Trophoblast cell (in vitro differentiated cells and primary cell): ENCODE data around the gene SPINDOC.

Experiments
- DNase-seq, 2 donors: peaks; one replicate each; pipeline ENCODE4 v3.0.0-alpha.2; 2016
- H2AFZ ChIP-seq: 2 replicates; pipeline ENCODE4 v1.6.1; 2013; ENCODE audit warnings: low read length, moderate library complexity, mild to moderate bottlenecking; ENCODE audit not compliant: insufficient read depth, poor library complexity
- H2AK5ac ChIP-seq: 2 replicates; pipeline ENCODE4 v1.6.1; 2013; ENCODE audit warnings: mild to moderate bottlenecking, low read length
- H2BK120ac ChIP-seq: 2 replicates; pipeline ENCODE4 v1.6.1; 2013; ENCODE audit warnings: low read length, mild to moderate bottlenecking, moderate library complexity; ENCODE audit not compliant: insufficient read depth, poor library complexity
- H2BK12ac ChIP-seq: 2 replicates; pipeline ENCODE4 v1.6.1; 2013; ENCODE audit warnings: mild to moderate bottlenecking, low read length, moderate library complexity
- H2BK5ac ChIP-seq: 2 replicates; pipeline ENCODE4 v1.6.1; 2013; ENCODE audit warnings: low read length, low read depth, moderate library complexity, mild to moderate bottlenecking; ENCODE audit not compliant: poor library complexity
- H3K14ac ChIP-seq: 2 replicates; pipeline ENCODE4 v1.6.1; 2013; ENCODE audit warnings: mild to moderate bottlenecking, low read length
- H3K18ac ChIP-seq: 2 replicates; pipeline ENCODE4 v1.6.1; 2013; ENCODE audit warnings: mild to moderate bottlenecking, low read length
- H3K23ac ChIP-seq: 2 replicates; pipeline ENCODE4 v1.6.1; 2013; ENCODE audit warnings: low read length
- H3K27ac ChIP-seq: 2 replicates; pipeline ENCODE4 v1.5.1; 2013; ENCODE audit warnings: low read depth, mild to moderate bottlenecking, inconsistent platforms, low read length, moderate library complexity
- H3K27me3 ChIP-seq: 2 replicates; pipeline ENCODE4 v1.6.1; 2013; ENCODE audit warnings: inconsistent platforms, mild to moderate bottlenecking, low read length, moderate library complexity; ENCODE audit not compliant: insufficient read depth
- H3K36me3 ChIP-seq, 2 experiments: 1 replicate in 1 of 2; 2 replicates in 1 of 2; pipeline ENCODE4 v1.6.1; 2013; ENCODE audit warnings: low read length in 2 of 2, mild to moderate bottlenecking in 2 of 2, moderate library complexity in 1 of 2; ENCODE audit not compliant: insufficient read depth in 2 of 2, control insufficient read depth in 1 of 2
- H3K4ac ChIP-seq: 2 replicates; pipeline ENCODE4 v1.6.1; 2013; ENCODE audit warnings: low read depth, mild to moderate bottlenecking, low read length, moderate library complexity
- H3K4me1 ChIP-seq, 2 experiments: 1 replicate in 1 of 2; 2 replicates in 1 of 2; pipeline ENCODE4 v1.6.1; 2013; ENCODE audit warnings: low read length in 2 of 2, mild to moderate bottlenecking in 2 of 2, moderate library complexity in 1 of 2; ENCODE audit not compliant: insufficient read depth in 2 of 2, control insufficient read depth in 1 of 2
- H3K4me2 ChIP-seq: 2 replicates; pipeline ENCODE4 v1.6.1; 2013; ENCODE audit warnings: inconsistent platforms, mild to moderate bottlenecking, low read length, moderate library complexity
- H3K4me3 ChIP-seq: 2 replicates; pipeline ENCODE4 v1.5.1; 2013; ENCODE audit warnings: mild to moderate bottlenecking, low read depth, low read length, inconsistent platforms
- H3K79me1 ChIP-seq: one replicate; pipeline ENCODE4 v1.6.1; 2013; ENCODE audit warnings: low read length
- H3K79me2 ChIP-seq: 2 replicates; pipeline ENCODE4 v1.6.1; 2013; ENCODE audit warnings: low read length, mild to moderate bottlenecking; ENCODE audit not compliant: control insufficient read depth, insufficient read depth, poor library complexity
- H3K9ac ChIP-seq: 2 replicates; pipeline ENCODE4 v1.6.1; 2013; ENCODE audit warnings: mild to moderate bottlenecking, low read length
- H3K9me3 ChIP-seq: 2 replicates; pipeline ENCODE4 v1.6.1; 2013; ENCODE audit warnings: low read depth, mild to moderate bottlenecking, control low read depth, inconsistent platforms, low read length; ENCODE audit not compliant: insufficient read depth
- H4K12ac ChIP-seq: 2 replicates; pipeline ENCODE4 v1.6.1; 2013; ENCODE audit warnings: low read depth, mild to moderate bottlenecking, low read length, moderate library complexity
- H4K8ac ChIP-seq: 2 replicates; pipeline ENCODE4 v1.6.1; 2013; ENCODE audit warnings: low read depth, mild to moderate bottlenecking, low read length, moderate library complexity
- H4K91ac ChIP-seq: one replicate; pipeline ENCODE4 v1.6.1; 2013; ENCODE audit warnings: low read depth, mild to moderate bottlenecking, low read length, moderate library complexity
- WGBS: extraction: QIAGEN DNeasy Blood & Tissue Kit; methylation state at CpG from one replicate; pipeline ENCODE4 v1.1.7; 2013; ENCODE audit warnings: missing lambda C conversion rate; ENCODE audit not compliant: insufficient read length, insufficient coverage; ENCODE audit errors: extremely low coverage; 5-methylcytosine and 5-hydroxymethylcytosine counted together

SPINDOC gene

GRCh38 chr11:63840356-63841060 is 27.3 kb downstream of the SPINDOC start:
- Histone ChIP-seq H3K4ac (peak overlapping the region; percentile 99), H3K27ac (no peak overlapping the region)
- WGBS = no CpG with 5 or more reads among the region's 13 CpGs

GRCh38 chr11:63841554-63841953 is 28.3 kb downstream of the SPINDOC start:
- Histone ChIP-seq H2BK120ac (no peak overlapping the region), H3K23ac (no peak overlapping the region), H2AFZ (no peak overlapping the region), H3K79me1 (peaks cover 16% of the 10 kb centered on the region), H3K4me2 (peak overlapping the region; percentile 92), H2AK5ac (no peak overlapping the region), H3K4me1 (peaks cover 21 to 33% of the 10 kb centered on the region in 2 experiments), H3K14ac (no peak overlapping the region), H3K79me2 (peaks cover 27% of the 10 kb centered on the region), H4K8ac (no peak overlapping the region), H3K4ac (peak overlapping the region; percentile 72), H3K18ac (no peak overlapping the region), H2BK5ac (no peak overlapping the region), H3K36me3 (peaks cover 2% of the 10 kb centered on the region in 2 experiments), H4K91ac (no peak overlapping the region), H2BK12ac (no peak overlapping the region), H3K4me3 (no peak overlapping the region), H3K27ac (peak overlapping the region; percentile 32), H4K12ac (no peak overlapping the region), H3K27me3 (no peaks in the 10 kb centered on the region), H3K9ac (no peak overlapping the region), H3K9me3 (no peaks in the 10 kb centered on the region)
- no CpG with 5 or more reads among the region's 3 CpGs for WGBS
- peak; percentile 66 to 88 for DNase-seq

More at GRCh38 chr11:63840356-63841060, 27.3 kb downstream of the SPINDOC start:
- H3K4me1 ChIP-seq = peaks cover 16 to 28% of the 10 kb centered on the region in 2 experiments
- no peak overlapping the region for H2BK12ac ChIP-seq
- H3K9me3 ChIP-seq = no peaks in the 10 kb centered on the region
- H2AK5ac ChIP-seq = no peak overlapping the region
- no peak overlapping the region for H3K18ac ChIP-seq
- H2AFZ ChIP-seq = no peak overlapping the region
- peak overlapping the region; percentile 92 for H3K4me2 ChIP-seq
- peaks cover 27% of the 10 kb centered on the region for H3K79me2 ChIP-seq
- peaks cover 2% of the 10 kb centered on the region in 2 experiments for H3K36me3 ChIP-seq
- no peak overlapping the region for H4K91ac ChIP-seq
- H3K4me3 ChIP-seq = peak overlapping the region; percentile 76
- no peak overlapping the region for H2BK5ac ChIP-seq
- H3K79me1 ChIP-seq = peaks cover 16% of the 10 kb centered on the region
- no peak overlapping the region for H2BK120ac ChIP-seq
- peak overlapping the region; percentile 12 for H3K14ac ChIP-seq
- no peaks in the 10 kb centered on the region for H3K27me3 ChIP-seq
- DNase-seq = peak in 1 of 2 donors; percentile 13
- no peak overlapping the region for H3K23ac ChIP-seq
- peak overlapping the region; percentile 43 for H3K9ac ChIP-seq
- H4K12ac ChIP-seq = no peak overlapping the region
- no peak overlapping the region for H4K8ac ChIP-seq

DNA sequence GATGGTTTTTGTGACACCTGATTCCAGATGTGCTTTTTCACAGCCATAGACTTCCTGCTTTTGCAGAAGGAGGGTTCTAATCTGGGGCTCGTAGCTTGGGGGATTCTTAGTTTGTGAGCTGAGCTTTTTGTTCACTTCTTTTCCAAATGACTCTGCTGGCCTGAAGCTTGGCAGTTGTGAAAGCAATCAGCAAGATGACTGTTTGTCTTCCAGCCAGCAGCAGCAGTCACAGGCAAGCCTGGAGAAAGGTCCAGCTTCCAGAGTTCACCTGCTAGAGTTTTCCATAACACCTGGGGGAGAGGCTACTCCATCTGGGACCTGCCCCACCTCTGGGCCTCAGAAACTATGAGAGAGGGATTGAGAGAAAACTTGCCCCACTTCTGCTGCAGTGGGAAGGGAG is 29.8 kb downstream of the SPINDOC start:
- H2BK120ac ChIP-seq = no peak overlapping the region
- H3K27me3 ChIP-seq = no peaks in the 10 kb centered on the region
- peaks cover 31 to 42% of the 10 kb centered on the region in 2 experiments for H3K4me1 ChIP-seq
- H4K8ac ChIP-seq = no peak overlapping the region
- peaks cover 32% of the 10 kb centered on the region for H3K79me2 ChIP-seq
- no peak overlapping the region for H3K18ac ChIP-seq
- H3K9ac ChIP-seq = no peak overlapping the region
- no CpG with 5 or more reads among the region's 1 CpG for WGBS
- H3K14ac ChIP-seq = no peak overlapping the region
- H2AFZ ChIP-seq = no peak overlapping the region
- H4K12ac ChIP-seq = no peak overlapping the region
- H3K23ac ChIP-seq = no peak overlapping the region
- peaks cover 24% of the 10 kb centered on the region for H3K79me1 ChIP-seq
- no peak overlapping the region for H2BK5ac ChIP-seq
- H2AK5ac ChIP-seq = no peak overlapping the region
- H3K36me3 ChIP-seq = peaks cover 2% of the 10 kb centered on the region in 2 experiments
- H3K4me3 ChIP-seq = no peak overlapping the region
- H2BK12ac ChIP-seq = no peak overlapping the region
- H3K27ac ChIP-seq = no peak overlapping the region
- no peak overlapping the region for H4K91ac ChIP-seq
- peaks cover 1% of the 10 kb centered on the region for H3K9me3 ChIP-seq
- H3K4ac ChIP-seq = peak overlapping the region; percentile 54
- no peak overlapping the region for H3K4me2 ChIP-seq
- DNase-seq = no peak

DNA sequence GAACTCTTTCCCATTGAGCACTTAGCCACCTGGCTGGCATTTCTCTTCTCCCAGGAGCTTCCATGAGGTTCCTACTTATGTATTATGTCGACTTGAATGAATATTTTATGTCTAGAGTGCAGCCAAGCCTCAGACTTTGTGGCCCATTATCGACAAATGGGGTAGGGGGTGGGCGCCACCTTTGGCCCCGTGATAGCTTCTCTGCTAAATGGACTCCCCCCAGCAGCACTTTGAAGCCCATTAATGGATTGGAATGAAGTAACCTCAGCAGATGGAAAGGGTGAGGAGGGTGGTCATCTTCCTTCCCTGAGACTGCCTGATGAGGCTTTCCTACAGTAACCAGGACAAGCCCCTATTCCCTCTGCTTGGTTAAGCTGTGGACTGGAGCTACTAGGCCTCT is 31.6 kb downstream of the SPINDOC start:
- Histone ChIP-seq H3K27me3 (no peaks in the 10 kb centered on the region), H3K18ac (peak overlapping the region; percentile 16), H2BK12ac (no peak overlapping the region), H4K12ac (no peak overlapping the region), H3K4me2 (peak overlapping the region; percentile 17), H3K79me2 (peaks cover 34% of the 10 kb centered on the region), H2BK5ac (peak overlapping the region; percentile 11), H3K4me3 (no peak overlapping the region), H3K23ac (no peak overlapping the region), H2BK120ac (no peak overlapping the region), H3K9ac (no peak overlapping the region), H3K9me3 (peaks cover 1% of the 10 kb centered on the region), H3K79me1 (peaks cover 11% of the 10 kb centered on the region), H2AK5ac (no peak overlapping the region), H3K27ac (peak overlapping the region; percentile 56), H2AFZ (no peak overlapping the region), H3K4ac (peak overlapping the region; percentile 2), H3K4me1 (peaks cover 33 to 48% of the 10 kb centered on the region in 2 experiments), H4K8ac (no peak overlapping the region), H3K14ac (no peak overlapping the region), H3K36me3 (peaks cover 5 to 6% of the 10 kb centered on the region in 2 experiments), H4K91ac (no peak overlapping the region)
- DNase-seq = no peak
- whole genome bisulfite sequencing = no CpG with 5 or more reads among the region's 4 CpGs
